ENCODE results near the gene KRTAP13-3. TPM values are rescaled to one million over a fixed set of nuclear protein-coding genes. Genes with fewer than 3 reads are reported as not detected.

KRTAP13-3 gene
- total RNA-seq, 6 experiments from 2014 or later, result not detected

DNA sequence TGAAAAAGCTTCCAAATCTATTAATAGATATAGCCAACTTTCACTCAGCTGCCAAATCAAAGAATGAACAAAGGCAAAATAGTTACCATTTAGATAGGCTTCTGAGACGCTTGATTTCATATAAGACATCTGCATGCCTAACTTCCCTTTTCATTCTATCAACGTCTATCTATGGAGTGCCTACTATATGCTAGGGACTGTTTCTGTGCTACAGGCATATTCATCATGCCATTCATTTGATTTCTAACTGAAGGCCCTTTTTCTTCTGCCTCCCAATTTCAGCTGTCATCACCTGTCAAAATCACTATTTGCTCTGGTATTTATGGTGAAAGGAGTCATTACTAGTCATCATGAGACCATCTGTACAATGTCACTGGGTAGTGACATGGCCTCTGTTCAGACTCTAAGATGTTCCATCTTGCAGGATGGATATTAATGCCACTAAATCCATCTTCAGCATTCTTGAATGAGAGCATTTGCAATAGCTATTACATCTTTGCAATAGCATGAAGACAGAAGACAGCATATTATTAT, 34.2 kb downstream of the KRTAP13-3 start:
- no peaks in the 10 kb centered on the region for H3K4me1 Mint-ChIP-seq (ENCODE audit: low read depth)
- no peak for DNase-seq
- H3K36me3 Mint-ChIP-seq (ENCODE audit: low read depth), result peaks cover 9% of the 10 kb centered on the region
- no peak overlapping the region for H3K4me3 Mint-ChIP-seq
- peaks cover 71% of the 10 kb centered on the region for H3K9me3 Mint-ChIP-seq
- H3K27me3 Mint-ChIP-seq (ENCODE audit: insufficient read depth), result no peaks in the 10 kb centered on the region; the same call in 1 of the 2 replicates
- TF ChIP-seq, protein P1, sequence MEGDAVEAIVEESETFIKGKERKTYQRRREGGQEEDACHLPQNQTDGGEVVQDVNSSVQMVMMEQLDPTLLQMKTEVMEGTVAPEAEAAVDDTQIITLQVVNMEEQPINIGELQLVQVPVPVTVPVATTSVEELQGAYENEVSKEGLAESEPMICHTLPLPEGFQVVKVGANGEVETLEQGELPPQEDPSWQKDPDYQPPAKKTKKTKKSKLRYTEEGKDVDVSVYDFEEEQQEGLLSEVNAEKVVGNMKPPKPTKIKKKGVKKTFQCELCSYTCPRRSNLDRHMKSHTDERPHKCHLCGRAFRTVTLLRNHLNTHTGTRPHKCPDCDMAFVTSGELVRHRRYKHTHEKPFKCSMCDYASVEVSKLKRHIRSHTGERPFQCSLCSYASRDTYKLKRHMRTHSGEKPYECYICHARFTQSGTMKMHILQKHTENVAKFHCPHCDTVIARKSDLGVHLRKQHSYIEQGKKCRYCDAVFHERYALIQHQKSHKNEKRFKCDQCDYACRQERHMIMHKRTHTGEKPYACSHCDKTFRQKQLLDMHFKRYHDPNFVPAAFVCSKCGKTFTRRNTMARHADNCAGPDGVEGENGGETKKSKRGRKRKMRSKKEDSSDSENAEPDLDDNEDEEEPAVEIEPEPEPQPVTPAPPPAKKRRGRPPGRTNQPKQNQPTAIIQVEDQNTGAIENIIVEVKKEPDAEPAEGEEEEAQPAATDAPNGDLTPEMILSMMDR (IDR thresholded peaks at IDR 0.05), result no peak
- no peak overlapping the region for H3K27ac Mint-ChIP-seq

DNA sequence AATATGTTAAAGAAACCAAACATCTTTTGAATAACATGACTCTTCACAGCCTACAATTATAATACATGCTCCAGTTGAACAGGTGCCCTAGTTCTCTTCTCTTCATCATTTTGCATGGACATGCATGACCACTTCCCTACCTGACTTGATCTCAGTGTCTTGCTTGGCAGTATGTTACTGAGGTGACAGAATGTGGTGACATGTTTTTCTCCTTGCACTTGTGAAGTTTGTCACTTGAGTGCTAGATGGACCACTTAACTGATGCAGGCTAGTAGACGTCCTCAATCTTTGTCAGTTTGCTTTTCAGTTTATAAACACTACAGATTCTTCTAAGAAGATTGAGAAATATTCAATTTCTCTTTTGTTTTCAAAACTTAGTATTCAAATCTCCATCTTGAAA, 43.5 kb downstream of the KRTAP13-3 start:
- TF ChIP-seq, protein P1 (IDR thresholded peaks at IDR 0.05), result no peak
- H3K4me1 Mint-ChIP-seq (ENCODE audit: low read depth), result no peaks in the 10 kb centered on the region
- peaks cover 70% of the 10 kb centered on the region for H3K9me3 Mint-ChIP-seq
- DNase-seq, result no peak
- no peaks in the 10 kb centered on the region for H3K27me3 Mint-ChIP-seq (ENCODE audit: insufficient read depth)
- H3K4me3 Mint-ChIP-seq, result no peak overlapping the region
- H3K36me3 Mint-ChIP-seq (ENCODE audit: low read depth), result peaks cover 11% of the 10 kb centered on the region; the same call in 1 of the 2 replicates
- H3K27ac Mint-ChIP-seq, result no peak overlapping the region

Other genes starting within 250 kb of the KRTAP13-3 start
- gene CLDN8, start 209.8 kb downstream of the KRTAP13-3 start, total RNA-seq (2021; fragmentation: NEBNext Ultra II Directional; extraction: Animal tissue kit (Norgen Biotek cat#: 25700)), result not detected
- gene KRTAP24-1, start 143.0 kb downstream of the KRTAP13-3 start, total RNA-seq (2021; fragmentation: NEBNext Ultra II Directional; extraction: Animal tissue kit (Norgen Biotek cat#: 25700)), result not detected
- not detected for gene KRTAP25-1, start 136.4 kb downstream of the KRTAP13-3 start, total RNA-seq (2021; fragmentation: NEBNext Ultra II Directional; extraction: Animal tissue kit (Norgen Biotek cat#: 25700))
- gene KRTAP26-1, start 105.6 kb downstream of the KRTAP13-3 start, total RNA-seq (2021; fragmentation: NEBNext Ultra II Directional; extraction: Animal tissue kit (Norgen Biotek cat#: 25700)), result not detected
- not detected for gene KRTAP27-1, start 88.2 kb downstream of the KRTAP13-3 start, total RNA-seq (2021; fragmentation: NEBNext Ultra II Directional; extraction: Animal tissue kit (Norgen Biotek cat#: 25700))
- gene KRTAP23-1, start 77.3 kb downstream of the KRTAP13-3 start, total RNA-seq (2021; fragmentation: NEBNext Ultra II Directional; extraction: Animal tissue kit (Norgen Biotek cat#: 25700)), result not detected
- gene KRTAP13-2, start 53.7 kb downstream of the KRTAP13-3 start, total RNA-seq (2021; fragmentation: NEBNext Ultra II Directional; extraction: Animal tissue kit (Norgen Biotek cat#: 25700)), result not detected
- gene KRTAP13-1, start 29.9 kb downstream of the KRTAP13-3 start, total RNA-seq (2021; fragmentation: NEBNext Ultra II Directional; extraction: Animal tissue kit (Norgen Biotek cat#: 25700)), result not detected
- gene KRTAP13-4, start 4.3 kb upstream of the KRTAP13-3 start, total RNA-seq (2021; fragmentation: NEBNext Ultra II Directional; extraction: Animal tissue kit (Norgen Biotek cat#: 25700)), result not detected
- gene KRTAP15-1, start 14.3 kb upstream of the KRTAP13-3 start, total RNA-seq (2021; fragmentation: NEBNext Ultra II Directional; extraction: Animal tissue kit (Norgen Biotek cat#: 25700)), result not detected
- not detected for gene KRTAP19-1, start 54.4 kb upstream of the KRTAP13-3 start, total RNA-seq (2021; fragmentation: NEBNext Ultra II Directional; extraction: Animal tissue kit (Norgen Biotek cat#: 25700))
- not detected for gene KRTAP19-2, start 61.5 kb upstream of the KRTAP13-3 start, total RNA-seq (2021; fragmentation: NEBNext Ultra II Directional; extraction: Animal tissue kit (Norgen Biotek cat#: 25700))
- gene KRTAP19-3, start 66.1 kb upstream of the KRTAP13-3 start, total RNA-seq (2021; fragmentation: NEBNext Ultra II Directional; extraction: Animal tissue kit (Norgen Biotek cat#: 25700)), result not detected
- not detected for gene KRTAP19-4, start 71.2 kb upstream of the KRTAP13-3 start, total RNA-seq (2021; fragmentation: NEBNext Ultra II Directional; extraction: Animal tissue kit (Norgen Biotek cat#: 25700))
- not detected for gene KRTAP19-5, start 76.2 kb upstream of the KRTAP13-3 start, total RNA-seq (2021; fragmentation: NEBNext Ultra II Directional; extraction: Animal tissue kit (Norgen Biotek cat#: 25700))
- not detected for gene KRTAP19-6, start 115.9 kb upstream of the KRTAP13-3 start, total RNA-seq (2021; fragmentation: NEBNext Ultra II Directional; extraction: Animal tissue kit (Norgen Biotek cat#: 25700))
- not detected for gene KRTAP19-7, start 135.4 kb upstream of the KRTAP13-3 start, total RNA-seq (2021; fragmentation: NEBNext Ultra II Directional; extraction: Animal tissue kit (Norgen Biotek cat#: 25700))
- gene KRTAP22-2, start 164.5 kb upstream of the KRTAP13-3 start, total RNA-seq (2021; fragmentation: NEBNext Ultra II Directional; extraction: Animal tissue kit (Norgen Biotek cat#: 25700)), result not detected
- not detected for gene KRTAP6-3, start 166.5 kb upstream of the KRTAP13-3 start, total RNA-seq (2021; fragmentation: NEBNext Ultra II Directional; extraction: Animal tissue kit (Norgen Biotek cat#: 25700))
- gene KRTAP6-2, start 173.0 kb upstream of the KRTAP13-3 start, total RNA-seq (2021; fragmentation: NEBNext Ultra II Directional; extraction: Animal tissue kit (Norgen Biotek cat#: 25700)), result not detected
- gene KRTAP22-1, start 175.2 kb upstream of the KRTAP13-3 start, total RNA-seq (2021; fragmentation: NEBNext Ultra II Directional; extraction: Animal tissue kit (Norgen Biotek cat#: 25700)), result not detected
- gene KRTAP6-1, start 188.0 kb upstream of the KRTAP13-3 start, total RNA-seq (2021; fragmentation: NEBNext Ultra II Directional; extraction: Animal tissue kit (Norgen Biotek cat#: 25700)), result not detected
- not detected for gene KRTAP20-1, start 190.5 kb upstream of the KRTAP13-3 start, total RNA-seq (2021; fragmentation: NEBNext Ultra II Directional; extraction: Animal tissue kit (Norgen Biotek cat#: 25700))
- not detected for gene KRTAP20-4, start 194.7 kb upstream of the KRTAP13-3 start, total RNA-seq (2021; fragmentation: NEBNext Ultra II Directional; extraction: Animal tissue kit (Norgen Biotek cat#: 25700))
- not detected for gene KRTAP20-2, start 209.3 kb upstream of the KRTAP13-3 start, total RNA-seq (2021; fragmentation: NEBNext Ultra II Directional; extraction: Animal tissue kit (Norgen Biotek cat#: 25700))
- not detected for gene KRTAP20-3, start 216.9 kb upstream of the KRTAP13-3 start, total RNA-seq (2021; fragmentation: NEBNext Ultra II Directional; extraction: Animal tissue kit (Norgen Biotek cat#: 25700))